SK-N-SH treated with all-trans-retinoic acid at 6 μM for 48 hours (cell line): ENCODE measurements around the gene PTPN1.

Source experiments
- ARNTL ChIP-seq: fragments of 450-650 bp; formaldehyde crosslinking; IDR thresholded peaks from 2 replicates; pipeline ENCODE4 v1.5.0; 2020; ENCODE audit warnings: low read depth, mild to moderate bottlenecking, moderate library complexity, borderline replicate concordance
- CSDC2 ChIP-seq: fragments of 250-450 bp; sonication (Bioruptor Pico); IDR thresholded peaks from 2 replicates; pipeline ENCODE4 v1.5.0; 2020; ENCODE audit warnings: mild to moderate bottlenecking, moderate library complexity
- GLIS3 ChIP-seq: fragments of 250-450 bp; sonication (Bioruptor Pico); IDR thresholded peaks from 2 replicates; pipeline ENCODE4 v1.5.0; 2020; ENCODE audit warnings: mild to moderate bottlenecking, moderate library complexity
- ISL1 ChIP-seq: fragments of 250-450 bp; sonication (Bioruptor Pico); IDR thresholded peaks from 2 replicates; pipeline ENCODE4 v2.1.2; 2022; ENCODE audit warnings: mild to moderate bottlenecking, moderate library complexity
- SNAI2 ChIP-seq: fragments of 250-450 bp; sonication (Bioruptor Pico); IDR thresholded peaks from 2 replicates; pipeline ENCODE4 v1.5.0; 2020; ENCODE audit warnings: mild to moderate bottlenecking, moderate library complexity
- TCF4 ChIP-seq: fragments of 250-450 bp; sonication (Bioruptor Pico); IDR thresholded peaks from 2 replicates; pipeline ENCODE4 v1.8.0; 2021; ENCODE audit warnings: mild to moderate bottlenecking, moderate library complexity, borderline replicate concordance
- ZC3H10 ChIP-seq: fragments of 250-450 bp; sonication (Bioruptor Pico); IDR thresholded peaks from 2 replicates; pipeline ENCODE4 v1.5.1; 2021; ENCODE audit warnings: mild to moderate bottlenecking, moderate library complexity
- ZFP30 ChIP-seq: fragments of 450-650 bp; formaldehyde crosslinking; IDR thresholded peaks from 2 replicates; pipeline ENCODE4 v1.5.0; 2022; ENCODE audit warnings: mild to moderate bottlenecking, moderate library complexity
- ZNF565 ChIP-seq: fragments of 450-650 bp; formaldehyde crosslinking; conservative IDR thresholded peaks from 2 replicates; pipeline ENCODE4 v1.5.0; 2020; ENCODE audit warnings: low read depth, mild to moderate bottlenecking, moderate library complexity
- TF ChIP-seq, protein P1 (sequence below): fragments of 250-450 bp; sonication (Bioruptor Pico); IDR thresholded peaks from 2 replicates; pipeline ENCODE4 v1.5.1; 2020; ENCODE audit warnings: low read depth, mild to moderate bottlenecking, moderate library complexity
- TF ChIP-seq, protein P2 (sequence below): fragments of 250-450 bp; sonication (Bioruptor Pico); IDR thresholded peaks from 2 replicates; pipeline ENCODE4 v1.8.0; 2020; ENCODE audit warnings: mild to moderate bottlenecking, moderate library complexity, borderline replicate concordance
- TF ChIP-seq, protein P3 (sequence below): fragments of 250-450 bp; sonication (Bioruptor Pico); IDR thresholded peaks from 2 replicates; pipeline ENCODE4 v1.8.0; 2021; ENCODE audit warnings: low read depth, mild to moderate bottlenecking, moderate library complexity, borderline replicate concordance
- TF ChIP-seq, protein P4 (sequence below): fragments of 250-450 bp; sonication (Bioruptor Pico); IDR thresholded peaks from 2 replicates; pipeline ENCODE4 v1.5.1; 2021; ENCODE audit warnings: mild to moderate bottlenecking, moderate library complexity

DNA sequence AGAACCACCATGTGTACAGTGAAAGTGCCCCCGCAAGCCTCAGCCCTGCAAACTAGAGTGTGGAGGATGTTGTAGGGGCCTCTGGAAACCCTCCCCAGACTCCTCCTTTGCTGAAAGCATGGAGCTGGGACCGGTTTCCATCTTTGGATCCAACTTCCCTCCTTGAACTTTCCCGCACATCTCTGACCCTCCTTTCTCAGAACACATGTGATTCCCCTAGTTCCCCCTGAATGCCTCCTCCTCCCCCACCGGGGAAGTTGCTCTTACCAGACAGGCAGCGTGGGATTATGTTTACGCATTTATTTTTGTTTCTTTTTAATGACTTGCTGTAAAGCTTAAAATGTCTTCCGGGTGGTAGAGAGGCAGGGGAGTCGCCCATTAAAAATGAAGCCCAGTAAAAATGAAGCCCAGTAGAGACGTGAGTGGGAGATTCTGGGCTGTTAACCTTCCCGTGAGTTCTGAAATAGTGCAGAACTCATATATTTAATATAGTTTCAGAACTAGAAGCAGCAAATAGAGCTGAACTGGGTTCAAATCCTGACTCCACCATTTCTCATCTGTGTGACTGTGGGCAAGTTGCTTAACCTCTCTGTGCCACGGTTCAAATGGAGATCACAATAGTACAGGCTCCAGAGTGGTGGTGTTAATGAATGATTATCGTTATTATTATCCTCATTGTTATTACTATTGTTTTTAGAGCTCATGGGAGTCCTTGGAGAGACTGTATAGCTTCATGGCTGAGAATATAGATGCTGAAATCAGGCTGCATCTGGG, 8.0 kb upstream of the PTPN1 start:
- no peak for TF ChIP-seq ISL1 (CRISPR knock-in tag)
- TF ChIP-seq ZNF565 (CRISPR knock-in tag), result no peak
- TF ChIP-seq, protein P1, sequence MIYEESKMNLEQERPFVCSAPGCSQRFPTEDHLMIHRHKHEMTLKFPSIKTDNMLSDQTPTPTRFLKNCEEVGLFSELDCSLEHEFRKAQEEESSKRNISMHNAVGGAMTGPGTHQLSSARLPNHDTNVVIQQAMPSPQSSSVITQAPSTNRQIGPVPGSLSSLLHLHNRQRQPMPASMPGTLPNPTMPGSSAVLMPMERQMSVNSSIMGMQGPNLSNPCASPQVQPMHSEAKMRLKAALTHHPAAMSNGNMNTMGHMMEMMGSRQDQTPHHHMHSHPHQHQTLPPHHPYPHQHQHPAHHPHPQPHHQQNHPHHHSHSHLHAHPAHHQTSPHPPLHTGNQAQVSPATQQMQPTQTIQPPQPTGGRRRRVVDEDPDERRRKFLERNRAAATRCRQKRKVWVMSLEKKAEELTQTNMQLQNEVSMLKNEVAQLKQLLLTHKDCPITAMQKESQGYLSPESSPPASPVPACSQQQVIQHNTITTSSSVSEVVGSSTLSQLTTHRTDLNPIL (CRISPR knock-in tag), result no peak
- TF ChIP-seq, protein P2, sequence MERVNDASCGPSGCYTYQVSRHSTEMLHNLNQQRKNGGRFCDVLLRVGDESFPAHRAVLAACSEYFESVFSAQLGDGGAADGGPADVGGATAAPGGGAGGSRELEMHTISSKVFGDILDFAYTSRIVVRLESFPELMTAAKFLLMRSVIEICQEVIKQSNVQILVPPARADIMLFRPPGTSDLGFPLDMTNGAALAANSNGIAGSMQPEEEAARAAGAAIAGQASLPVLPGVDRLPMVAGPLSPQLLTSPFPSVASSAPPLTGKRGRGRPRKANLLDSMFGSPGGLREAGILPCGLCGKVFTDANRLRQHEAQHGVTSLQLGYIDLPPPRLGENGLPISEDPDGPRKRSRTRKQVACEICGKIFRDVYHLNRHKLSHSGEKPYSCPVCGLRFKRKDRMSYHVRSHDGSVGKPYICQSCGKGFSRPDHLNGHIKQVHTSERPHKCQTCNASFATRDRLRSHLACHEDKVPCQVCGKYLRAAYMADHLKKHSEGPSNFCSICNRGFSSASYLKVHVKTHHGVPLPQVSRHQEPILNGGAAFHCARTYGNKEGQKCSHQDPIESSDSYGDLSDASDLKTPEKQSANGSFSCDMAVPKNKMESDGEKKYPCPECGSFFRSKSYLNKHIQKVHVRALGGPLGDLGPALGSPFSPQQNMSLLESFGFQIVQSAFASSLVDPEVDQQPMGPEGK (CRISPR knock-in tag), result no peak
- TF ChIP-seq CSDC2, result no peak
- TF ChIP-seq ARNTL (CRISPR knock-in tag), result no peak
- TF ChIP-seq GLIS3 (CRISPR knock-in tag), result no peak
- no peak for TF ChIP-seq ZC3H10
- TF ChIP-seq, protein P3, sequence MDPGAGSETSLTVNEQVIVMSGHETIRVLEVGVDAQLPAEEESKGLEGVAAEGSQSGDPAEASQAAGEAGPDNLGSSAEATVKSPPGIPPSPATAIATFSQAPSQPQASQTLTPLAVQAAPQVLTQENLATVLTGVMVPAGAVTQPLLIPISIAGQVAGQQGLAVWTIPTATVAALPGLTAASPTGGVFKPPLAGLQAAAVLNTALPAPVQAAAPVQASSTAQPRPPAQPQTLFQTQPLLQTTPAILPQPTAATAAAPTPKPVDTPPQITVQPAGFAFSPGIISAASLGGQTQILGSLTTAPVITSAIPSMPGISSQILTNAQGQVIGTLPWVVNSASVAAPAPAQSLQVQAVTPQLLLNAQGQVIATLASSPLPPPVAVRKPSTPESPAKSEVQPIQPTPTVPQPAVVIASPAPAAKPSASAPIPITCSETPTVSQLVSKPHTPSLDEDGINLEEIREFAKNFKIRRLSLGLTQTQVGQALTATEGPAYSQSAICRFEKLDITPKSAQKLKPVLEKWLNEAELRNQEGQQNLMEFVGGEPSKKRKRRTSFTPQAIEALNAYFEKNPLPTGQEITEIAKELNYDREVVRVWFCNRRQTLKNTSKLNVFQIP, result no peak
- no peak for TF ChIP-seq SNAI2 (CRISPR knock-in tag)
- no peak for TF ChIP-seq TCF4
- TF ChIP-seq, protein P4, sequence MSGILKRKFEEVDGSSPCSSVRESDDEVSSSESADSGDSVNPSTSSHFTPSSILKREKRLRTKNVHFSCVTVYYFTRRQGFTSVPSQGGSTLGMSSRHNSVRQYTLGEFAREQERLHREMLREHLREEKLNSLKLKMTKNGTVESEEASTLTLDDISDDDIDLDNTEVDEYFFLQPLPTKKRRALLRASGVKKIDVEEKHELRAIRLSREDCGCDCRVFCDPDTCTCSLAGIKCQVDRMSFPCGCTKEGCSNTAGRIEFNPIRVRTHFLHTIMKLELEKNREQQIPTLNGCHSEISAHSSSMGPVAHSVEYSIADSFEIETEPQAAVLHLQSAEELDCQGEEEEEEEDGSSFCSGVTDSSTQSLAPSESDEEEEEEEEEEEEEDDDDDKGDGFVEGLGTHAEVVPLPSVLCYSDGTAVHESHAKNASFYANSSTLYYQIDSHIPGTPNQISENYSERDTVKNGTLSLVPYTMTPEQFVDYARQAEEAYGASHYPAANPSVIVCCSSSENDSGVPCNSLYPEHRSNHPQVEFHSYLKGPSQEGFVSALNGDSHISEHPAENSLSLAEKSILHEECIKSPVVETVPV (CRISPR knock-in tag), result no peak
- TF ChIP-seq ZFP30, result no peak
